Activated B cell treated with CpG ODN at 0.5 μM for 24 hours (primary cell): ENCODE measurements around the gene ADAMTS17. TPM values are rescaled to one million over a fixed set of nuclear protein-coding genes. Genes with fewer than 3 reads are reported as not detected.

ENCODE experiments used
- ATAC-seq: fragments of 200-7000 bp; cut with Tn5 transposase; one replicate; pipeline ENCODE4 v1.10.0; 2021; ENCODE audit warnings: low read depth, mild to moderate bottlenecking, moderate library complexity
- CTCF ChIA-PET: fragments of 350-600 bp; sonication (Branson Sonifier 250); formaldehyde crosslinking; loops from one replicate; lab custom pipeline; 2021; ENCODE audit warnings: antibody characterized with exemption; lab: Charles Lee
- POLR2A ChIA-PET: fragments of 350-600 bp; sonication (Branson Sonifier 250); formaldehyde crosslinking; loops from one replicate; lab custom pipeline; 2021; ENCODE audit warnings: antibody characterized with exemption; lab: Charles Lee
- DNase-seq: peaks from one replicate; pipeline ENCODE4 v3.0.0; 2022
- H3K27ac Mint-ChIP-seq: one replicate; pipeline ENCODE4 v1.8.0; 2020; ENCODE audit warnings: mixed read lengths
- H3K27me3 Mint-ChIP-seq: one replicate; pipeline ENCODE4 v1.8.0; 2021; ENCODE audit warnings: mixed read lengths
- H3K36me3 Mint-ChIP-seq: one replicate; pipeline ENCODE4 v1.8.0; 2021; ENCODE audit warnings: low read depth, mixed read lengths
- H3K4me1 Mint-ChIP-seq: one replicate; pipeline ENCODE4 v1.8.0; 2021; ENCODE audit warnings: mixed read lengths
- H3K4me3 Mint-ChIP-seq: one replicate; pipeline ENCODE4 v1.8.0; 2020; ENCODE audit warnings: mild to moderate bottlenecking, mixed read lengths
- H3K9me3 Mint-ChIP-seq: one replicate; pipeline ENCODE4 v1.8.0; 2020; ENCODE audit warnings: mixed read lengths
- intact Hi-C: fragments of 100-400 bp; cut with micrococcal nuclease; formaldehyde crosslinking; loops from one replicate; pipeline ENCODE4 v1.15.1; 2024
- total RNA-seq: library from RNA; stranded (reverse); gene quantifications from 2 replicates; pipeline ENCODE4 v1.2.3, GENCODE V29; 2022
- TF ChIP-seq, protein P1 (sequence below): fragments of 200-600 bp; IDR thresholded peaks from one replicate; pipeline ENCODE4 v1.8.0; 2022; ENCODE audit warnings: antibody characterized with exemption, mild to moderate bottlenecking

ADAMTS17 gene
- total RNA-seq, 1 donor from 2014 or later = 1.6 TPM

DNA sequence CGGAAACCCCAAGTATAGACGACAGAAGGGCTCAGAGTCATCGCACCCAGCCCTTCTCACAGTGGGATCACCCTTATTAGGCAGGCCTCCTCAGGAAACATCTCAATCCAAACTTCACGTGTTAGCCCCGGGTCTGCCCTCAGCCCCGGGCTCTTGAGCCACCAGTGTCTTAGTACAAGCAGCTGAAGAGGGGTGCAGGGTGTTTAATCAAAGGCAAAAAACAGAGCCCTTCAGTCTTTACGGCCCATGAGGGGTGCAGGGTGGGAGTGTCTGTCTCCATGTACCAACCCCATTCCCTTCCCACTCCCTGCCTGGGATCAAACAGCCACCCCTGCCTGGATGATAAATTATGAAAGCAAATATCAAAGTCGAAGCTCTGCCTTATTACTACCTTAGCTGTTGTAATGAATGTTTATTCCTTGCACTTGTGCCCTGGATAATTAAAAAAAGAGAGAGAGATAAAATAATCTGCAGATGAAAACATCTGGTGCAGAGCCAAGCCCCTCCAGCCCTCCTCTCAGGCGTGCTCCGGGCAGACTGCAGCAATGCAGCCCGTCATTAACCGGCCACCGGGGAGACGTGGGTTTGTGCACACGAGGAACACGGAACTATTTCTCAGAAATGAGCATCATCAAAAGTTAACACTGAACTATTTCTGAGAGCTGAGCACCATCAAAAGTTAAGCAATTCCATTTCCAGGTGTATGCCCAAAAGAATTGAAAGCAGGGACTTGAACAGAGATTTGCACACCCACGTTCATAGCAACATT is 64.5 kb downstream of the ADAMTS17 start:
- Mint-ChIP-seq H3K27ac (no peak overlapping the region), H3K9me3 (peaks cover 13% of the 10 kb centered on the region), H3K4me3 (no peak overlapping the region), H3K4me1 (no peaks in the 10 kb centered on the region), H3K36me3 (no peaks in the 10 kb centered on the region), H3K27me3 (peaks cover 1% of the 10 kb centered on the region)
- intact Hi-C loops = no loop called here
- ATAC-seq (no peak), DNase-seq (no peak)
- POLR2A ChIA-PET = no interaction called here
- CTCF ChIA-PET = no interaction called here
- TF ChIP-seq, protein P1, sequence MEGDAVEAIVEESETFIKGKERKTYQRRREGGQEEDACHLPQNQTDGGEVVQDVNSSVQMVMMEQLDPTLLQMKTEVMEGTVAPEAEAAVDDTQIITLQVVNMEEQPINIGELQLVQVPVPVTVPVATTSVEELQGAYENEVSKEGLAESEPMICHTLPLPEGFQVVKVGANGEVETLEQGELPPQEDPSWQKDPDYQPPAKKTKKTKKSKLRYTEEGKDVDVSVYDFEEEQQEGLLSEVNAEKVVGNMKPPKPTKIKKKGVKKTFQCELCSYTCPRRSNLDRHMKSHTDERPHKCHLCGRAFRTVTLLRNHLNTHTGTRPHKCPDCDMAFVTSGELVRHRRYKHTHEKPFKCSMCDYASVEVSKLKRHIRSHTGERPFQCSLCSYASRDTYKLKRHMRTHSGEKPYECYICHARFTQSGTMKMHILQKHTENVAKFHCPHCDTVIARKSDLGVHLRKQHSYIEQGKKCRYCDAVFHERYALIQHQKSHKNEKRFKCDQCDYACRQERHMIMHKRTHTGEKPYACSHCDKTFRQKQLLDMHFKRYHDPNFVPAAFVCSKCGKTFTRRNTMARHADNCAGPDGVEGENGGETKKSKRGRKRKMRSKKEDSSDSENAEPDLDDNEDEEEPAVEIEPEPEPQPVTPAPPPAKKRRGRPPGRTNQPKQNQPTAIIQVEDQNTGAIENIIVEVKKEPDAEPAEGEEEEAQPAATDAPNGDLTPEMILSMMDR = no peak

DNA sequence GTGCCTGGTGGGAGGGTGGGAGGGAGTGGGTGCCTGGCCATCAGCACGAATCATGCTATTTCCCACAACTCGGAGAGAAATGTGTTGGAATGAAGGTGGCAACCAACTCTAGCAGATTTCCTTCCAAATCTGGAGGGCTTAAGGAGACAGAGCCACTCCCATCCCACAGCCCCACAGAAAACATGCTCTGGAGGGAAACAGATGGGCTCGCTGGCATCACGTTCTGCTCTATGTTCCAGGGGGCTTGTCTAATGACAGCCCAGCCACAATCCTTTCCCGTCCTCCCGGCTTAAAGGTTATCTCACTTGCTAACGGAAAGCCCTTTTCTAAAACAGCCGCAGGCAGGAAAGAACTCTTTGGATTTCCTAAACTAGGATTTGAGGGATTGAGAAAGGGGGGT is 65.3 kb downstream of the ADAMTS17 start:
- H3K4me3 Mint-ChIP-seq = no peak overlapping the region
- peaks cover 1% of the 10 kb centered on the region for H3K27me3 Mint-ChIP-seq
- TF ChIP-seq, protein P1 = no peak
- no peaks in the 10 kb centered on the region for H3K36me3 Mint-ChIP-seq
- H3K4me1 Mint-ChIP-seq = no peaks in the 10 kb centered on the region
- no peak overlapping the region for H3K27ac Mint-ChIP-seq
- ChIA-PET CTCF (no interaction called here), POLR2A (no interaction called here)
- intact Hi-C loops = no loop called here
- ATAC-seq = no peak
- H3K9me3 Mint-ChIP-seq = peaks cover 21% of the 10 kb centered on the region
- no peak for DNase-seq

DNA sequence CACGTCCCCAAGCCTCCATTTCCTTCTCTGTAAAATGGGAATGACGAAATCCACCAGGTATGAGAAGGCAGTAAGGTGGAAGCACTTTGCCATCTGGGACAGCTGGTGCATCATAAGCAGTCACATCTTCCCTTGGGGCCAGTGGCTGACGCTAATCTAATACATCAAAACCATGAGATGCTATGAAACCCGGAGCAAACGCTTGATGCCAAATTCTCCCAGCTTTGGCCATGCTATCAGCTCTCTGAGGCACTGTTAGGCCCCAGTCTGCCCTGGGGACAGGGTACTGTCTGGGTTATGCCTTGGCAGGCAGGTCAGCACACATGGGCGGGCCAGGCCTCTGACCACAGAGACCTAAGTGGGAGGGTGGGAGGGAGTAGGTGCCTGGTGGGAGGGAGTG is 66.1 kb downstream of the ADAMTS17 start:
- intact Hi-C loops = no loop called here
- H3K27me3 Mint-ChIP-seq = peaks cover 1% of the 10 kb centered on the region
- ATAC-seq (no peak), DNase-seq (no peak)
- POLR2A ChIA-PET = no interaction called here
- H3K9me3 Mint-ChIP-seq = peaks cover 23% of the 10 kb centered on the region
- TF ChIP-seq, protein P1 = no peak
- H3K4me1 Mint-ChIP-seq = no peaks in the 10 kb centered on the region
- no peaks in the 10 kb centered on the region for H3K36me3 Mint-ChIP-seq
- no peak overlapping the region for H3K4me3 Mint-ChIP-seq
- no peak overlapping the region for H3K27ac Mint-ChIP-seq
- CTCF ChIA-PET = no interaction called here

DNA sequence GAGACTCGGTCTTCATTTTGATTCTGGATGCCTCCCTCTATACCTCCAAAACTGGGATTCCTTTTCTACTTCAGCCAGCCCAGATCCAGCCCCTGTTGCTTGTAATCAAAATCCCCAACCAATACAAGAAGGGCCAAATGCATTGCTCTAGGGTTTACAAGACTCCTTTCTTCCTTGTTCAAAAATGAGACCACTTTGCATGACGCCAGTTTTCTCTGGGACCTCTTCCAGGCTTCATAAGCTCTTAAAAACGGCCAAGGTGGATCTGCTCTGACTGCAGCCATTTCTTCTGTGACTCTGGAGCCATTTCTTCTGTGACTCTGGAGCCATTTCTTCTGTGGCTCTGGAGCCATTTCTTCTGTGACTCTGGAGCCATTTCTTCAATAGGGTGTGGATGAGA is 71.9 kb downstream of the ADAMTS17 start:
- Mint-ChIP-seq H3K27me3 (no peaks in the 10 kb centered on the region), H3K9me3 (peaks cover 27% of the 10 kb centered on the region), H3K4me3 (no peak overlapping the region), H3K4me1 (no peaks in the 10 kb centered on the region), H3K27ac (no peak overlapping the region), H3K36me3 (no peaks in the 10 kb centered on the region)
- no peak for ATAC-seq
- POLR2A ChIA-PET = no interaction called here
- intact Hi-C loops = no loop called here
- no peak for DNase-seq
- CTCF ChIA-PET = no interaction called here
- TF ChIP-seq, protein P1 = no peak

DNA sequence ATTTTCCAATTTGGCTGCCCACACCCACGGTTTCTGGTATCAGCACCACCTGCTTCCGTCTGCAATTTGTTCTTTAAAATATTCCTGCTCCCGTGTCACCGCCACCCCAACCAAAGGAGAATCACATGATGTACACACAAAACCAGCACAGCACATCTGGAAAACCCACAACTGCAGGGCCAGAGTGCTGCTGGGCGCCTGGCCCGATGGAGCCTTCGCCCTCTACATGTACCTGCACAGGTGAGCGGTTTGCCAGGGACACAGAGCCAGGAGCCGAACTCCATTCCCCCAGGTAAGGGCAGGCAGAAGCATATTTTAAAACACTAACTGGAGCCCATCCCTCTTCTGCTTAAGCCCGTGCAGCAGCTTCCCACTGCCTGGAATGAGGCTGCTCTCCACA is 75.6 kb downstream of the ADAMTS17 start:
- DNase-seq = no peak
- no peak for ATAC-seq
- TF ChIP-seq, protein P1 = no peak
- ChIA-PET POLR2A (no interaction called here), CTCF (no interaction called here)
- Mint-ChIP-seq H3K27me3 (no peaks in the 10 kb centered on the region), H3K9me3 (peaks cover 6% of the 10 kb centered on the region), H3K36me3 (no peaks in the 10 kb centered on the region), H3K4me1 (no peaks in the 10 kb centered on the region), H3K27ac (no peak overlapping the region), H3K4me3 (no peak overlapping the region)
- intact Hi-C loops = no loop called here
